Right lobe of liver (tissue), 4 donors: Measurements from ENCODE around the gene KCNA2.

Experiments used
- CTCF ChIP-seq, 4 donors: fragments of 200-600 bp in 3 of 4; fragments of 450-650 bp in 1 of 4; IDR thresholded peaks; one replicate each; pipeline versions ENCODE4 v1.5.1 to v1.8.0; 2016 to 2022; ENCODE audit warnings: antibody characterized with exemption in 4 of 4, mild to moderate bottlenecking in 2 of 4
- POLR2A ChIP-seq: fragments of 450-650 bp; IDR thresholded peaks from one replicate; pipeline ENCODE4 v1.6.1; 2017; ENCODE audit warnings: antibody characterized with exemption, mild to moderate bottlenecking
- donor health status: DM: no; HTN: no; CAD: no.
- donor health status: DM: no; HTN: no; CAD: no.
- donor health status: DM: no; HTN: yes; CAD: no.

GRCh38 chr1:110635434-110635833, 29.3 kb upstream of the KCNA2 start:
- TF ChIP-seq CTCF (IDR thresholded peaks at IDR 0.05) = no peak
- no peak for TF ChIP-seq POLR2A
